HG03432 (cell line): ENCODE results near the gene SETDB1.
"Not testable (repeated sequence)": the region's sequence is repeated elsewhere in the genome, so short reads cannot be mapped to it uniquely, and the experiment has no call there.

Experiments used
- ATAC-seq: cut with Tn5 transposase; IDR thresholded peaks from one replicate; pipeline ENCODE4 v1.9.1; 2021; ENCODE audit warnings: mild to moderate bottlenecking, moderate library complexity; ENCODE audit not compliant: unreplicated experiment

SETDB1 gene

GRCh38 chr1:150928286-150928685 is 2.1 kb downstream of the SETDB1 start:
- ATAC-seq = no peak

GRCh38 chr1:150928775-150929174 is 2.6 kb downstream of the SETDB1 start:
- ATAC-seq = not testable (repeated sequence)

- ATAC-seq = no peak
These were observed 5.6 kb downstream of the SETDB1 start for GRCh38 chr1:150931773-150932172.

- no peak for ATAC-seq
These were observed 18.7 kb downstream of the SETDB1 start for GRCh38 chr1:150944856-150945255.

GRCh38 chr1:150954708-150955107 is 28.5 kb downstream of the SETDB1 start:
- ATAC-seq = no peak

GRCh38 chr1:150955280-150955679 is 29.1 kb downstream of the SETDB1 start:
- ATAC-seq = no peak

GRCh38 chr1:150957666-150958065 is 31.5 kb downstream of the SETDB1 start:
- no peak for ATAC-seq

GRCh38 chr1:150960646-150961045 is 34.5 kb downstream of the SETDB1 start:
- ATAC-seq = no peak

- no peak for ATAC-seq
These were observed 35.6 kb downstream of the SETDB1 start for GRCh38 chr1:150961756-150962155.

GRCh38 chr1:150963321-150964163 is 37.4 kb downstream of the SETDB1 start:
- ATAC-seq = no peak

GRCh38 chr1:150964164-150964489 is 38.0 kb downstream of the SETDB1 start:
- ATAC-seq = no peak

GRCh38 chr1:150965605-150966004 is 39.4 kb downstream of the SETDB1 start:
- ATAC-seq = no peak

GRCh38 chr1:150966011-150966410 is 39.8 kb downstream of the SETDB1 start:
- no peak for ATAC-seq

- no peak for ATAC-seq
These were observed 41.8 kb downstream of the SETDB1 start for GRCh38 chr1:150967936-150968335.

- ATAC-seq = no peak
These were observed 42.3 kb downstream of the SETDB1 start for GRCh38 chr1:150968491-150968890.

- no peak for ATAC-seq
These were observed 43.5 kb downstream of the SETDB1 start for GRCh38 chr1:150969626-150970025.

- no peak for ATAC-seq
These were observed 44.8 kb downstream of the SETDB1 start for GRCh38 chr1:150970808-150971582.

- no peak for ATAC-seq
These were observed 45.6 kb downstream of the SETDB1 start for GRCh38 chr1:150971583-150972416.

- no peak for ATAC-seq
These were observed 46.3 kb downstream of the SETDB1 start for GRCh38 chr1:150972417-150972940.

- no peak for ATAC-seq
These were observed 47.2 kb downstream of the SETDB1 start for GRCh38 chr1:150973258-150973835.
